Dedifferentiated amniotic fluid mesenchymal stem cell (primary cell): ENCODE data around the gene CAMKV.
A peak's percentile ranks its signal among the peaks of the same experiment; 100 is the strongest.
"Not testable (repeated sequence)": the region's sequence is repeated elsewhere in the genome, so short reads cannot be mapped to it uniquely, and the experiment has no call there.

ENCODE experiments used
- DNase-seq: peaks from one replicate; pipeline ENCODE4 v3.0.0-alpha.2; 2016; ENCODE audit errors: extremely low spot score

CAMKV gene, protein sequence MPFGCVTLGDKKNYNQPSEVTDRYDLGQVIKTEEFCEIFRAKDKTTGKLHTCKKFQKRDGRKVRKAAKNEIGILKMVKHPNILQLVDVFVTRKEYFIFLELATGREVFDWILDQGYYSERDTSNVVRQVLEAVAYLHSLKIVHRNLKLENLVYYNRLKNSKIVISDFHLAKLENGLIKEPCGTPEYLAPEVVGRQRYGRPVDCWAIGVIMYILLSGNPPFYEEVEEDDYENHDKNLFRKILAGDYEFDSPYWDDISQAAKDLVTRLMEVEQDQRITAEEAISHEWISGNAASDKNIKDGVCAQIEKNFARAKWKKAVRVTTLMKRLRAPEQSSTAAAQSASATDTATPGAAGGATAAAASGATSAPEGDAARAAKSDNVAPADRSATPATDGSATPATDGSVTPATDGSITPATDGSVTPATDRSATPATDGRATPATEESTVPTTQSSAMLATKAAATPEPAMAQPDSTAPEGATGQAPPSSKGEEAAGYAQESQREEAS

DNA sequence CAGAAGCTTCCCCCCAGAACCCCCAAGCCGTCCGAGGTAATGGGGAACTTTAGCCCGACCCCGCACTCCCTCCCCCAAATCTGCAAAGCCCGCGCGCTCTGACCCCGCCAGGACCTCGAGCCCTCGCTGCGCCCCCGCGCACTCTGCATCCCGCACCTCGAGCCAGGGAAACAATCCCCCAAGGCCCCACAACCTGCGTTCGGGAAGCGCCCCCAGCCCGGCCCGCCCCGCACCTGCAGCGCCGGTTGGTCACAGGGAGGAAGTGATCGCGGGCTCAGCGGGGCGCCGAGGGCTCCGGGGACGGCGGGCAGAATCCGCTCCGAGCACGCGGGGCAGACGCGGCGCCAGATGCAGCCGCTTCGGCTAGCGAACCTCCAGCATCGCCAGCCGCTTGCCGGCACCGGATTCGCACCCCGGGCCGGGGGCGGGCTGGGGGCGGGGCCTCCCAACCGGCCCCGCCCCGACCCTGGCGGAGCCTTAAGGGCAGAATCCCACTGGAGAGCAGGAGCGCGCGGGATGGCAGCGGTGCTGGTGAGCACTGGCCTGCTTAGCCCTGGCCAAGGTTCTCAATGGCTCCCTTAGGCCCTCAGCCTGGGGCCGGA lies at the start of gene CAMKV:
Gene CAMKV, minus strand, starts transcription at position 382 of the 602 bp plus-strand sequence. CDS start 7,518 bp downstream, outside the sequence.
- DNase-seq, result no peak

DNA sequence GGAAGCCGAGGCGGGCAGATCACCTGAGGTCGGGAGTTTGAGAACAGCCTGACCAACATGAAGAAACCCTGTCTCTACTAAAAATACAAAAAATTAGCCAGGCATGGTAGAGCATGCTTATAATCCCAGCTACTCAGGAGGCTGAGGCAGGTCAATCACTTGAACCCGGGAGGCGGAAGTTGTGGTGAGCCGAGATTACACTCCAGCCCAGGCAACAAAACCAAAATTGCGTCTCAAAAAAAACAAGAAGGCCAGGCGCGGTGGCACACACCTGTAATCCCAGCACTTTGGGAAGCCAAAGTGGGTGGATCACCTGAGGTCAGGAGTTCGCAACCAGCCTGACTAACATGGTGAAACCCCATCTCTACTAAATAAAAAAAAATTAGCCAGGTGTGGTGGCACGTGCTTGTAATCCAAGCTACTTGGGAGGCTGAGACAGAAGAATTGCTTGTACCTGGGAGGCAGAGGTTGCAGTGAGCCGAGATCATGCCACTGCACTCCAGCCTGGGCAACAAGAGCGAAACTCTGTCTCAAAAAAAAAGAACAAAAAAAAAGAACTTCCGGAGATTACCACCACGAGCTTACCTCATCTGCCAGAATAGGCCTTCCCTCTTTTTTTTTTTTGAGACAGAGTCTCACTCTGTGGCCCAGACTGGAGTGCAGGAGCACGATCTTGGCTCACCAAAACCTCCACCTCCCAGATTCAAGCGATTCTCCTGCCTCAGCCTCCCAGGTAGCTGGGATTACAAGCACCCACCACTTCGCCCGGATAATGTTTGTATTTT lies 48.3 kb upstream of the CAMKV start:
- not testable (repeated sequence) for DNase-seq

DNA sequence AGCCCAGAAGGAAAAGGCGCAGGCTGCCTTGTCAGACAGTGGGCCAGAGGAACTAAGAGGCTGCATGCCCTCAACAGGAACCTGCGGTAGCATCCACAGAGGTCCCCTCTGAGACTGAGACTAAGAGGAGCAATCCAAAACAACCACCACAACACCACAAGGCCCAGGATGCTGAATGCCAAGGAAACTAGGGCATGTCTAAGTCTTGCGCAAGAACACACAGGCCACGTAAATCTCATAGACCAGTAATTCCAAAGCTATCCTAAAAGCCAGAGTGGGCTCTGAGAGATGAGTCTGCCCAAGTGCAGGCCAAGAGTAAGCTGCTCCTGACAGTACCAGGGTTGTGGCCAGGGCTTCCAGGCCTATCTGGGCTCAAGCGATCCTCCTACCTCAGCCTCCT lies 47.0 kb upstream of the CAMKV start:
- DNase-seq, result no peak

DNA sequence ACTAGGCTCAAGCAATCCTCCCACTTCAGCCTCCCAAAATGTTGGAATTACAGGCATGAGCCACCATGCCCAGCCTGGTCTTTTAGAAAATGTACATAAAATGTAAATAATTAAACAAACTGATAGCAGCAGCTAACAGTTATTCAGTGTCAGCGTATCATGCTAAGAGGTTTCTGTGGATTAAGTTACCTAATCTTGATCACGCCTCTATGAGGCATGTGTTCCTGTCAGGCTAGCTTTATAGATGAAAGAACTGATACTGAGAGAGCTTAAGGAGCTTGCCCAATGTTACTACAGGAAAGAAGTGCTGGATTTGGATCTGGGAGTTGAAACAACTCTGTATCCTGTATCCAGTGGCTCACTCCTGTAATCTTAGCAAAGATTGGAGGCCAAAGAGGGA lies 45.2 kb upstream of the CAMKV start:
- no peak for DNase-seq

DNA sequence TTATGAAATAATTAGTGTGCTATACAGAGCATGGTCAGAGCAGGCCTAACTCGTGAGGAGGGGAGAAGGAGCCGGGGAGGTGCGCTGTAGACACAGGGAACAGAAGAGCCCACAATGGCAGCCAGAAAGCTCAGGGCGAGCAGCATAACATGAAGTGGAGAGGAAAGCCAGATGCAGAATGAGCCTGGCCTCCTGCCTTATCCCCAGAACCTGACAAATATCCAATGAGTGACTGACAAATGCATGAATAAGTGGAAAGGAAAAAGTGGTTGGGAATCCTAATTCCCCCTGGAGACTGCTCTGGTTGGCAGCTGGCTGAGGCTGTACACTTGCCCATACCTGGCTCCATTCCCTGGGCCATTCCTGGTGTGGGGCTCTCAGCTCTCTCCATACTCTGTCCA lies 43.2 kb upstream of the CAMKV start:
- DNase-seq, result no peak

DNA sequence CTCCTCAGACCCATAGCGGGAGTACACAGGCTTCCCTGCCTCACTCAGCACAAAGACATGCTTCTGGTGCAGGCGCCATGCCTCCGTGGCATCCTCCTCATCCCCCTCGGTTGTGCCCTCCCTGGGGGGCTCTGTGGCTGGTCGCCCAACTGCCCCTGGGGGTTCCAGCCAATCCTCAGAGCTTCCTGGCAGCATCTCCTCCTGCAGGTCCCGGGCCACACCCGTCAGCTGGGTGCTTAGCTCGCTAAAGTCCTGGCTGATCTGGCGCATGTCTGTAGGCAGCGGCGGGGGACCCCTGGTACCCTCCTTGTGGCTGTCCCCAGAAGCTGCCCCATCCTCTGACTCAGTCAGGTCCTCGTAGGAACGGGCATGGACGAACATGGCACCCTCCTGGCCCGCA lies 41.9 kb upstream of the CAMKV start:
- DNase-seq, result no peak

DNA sequence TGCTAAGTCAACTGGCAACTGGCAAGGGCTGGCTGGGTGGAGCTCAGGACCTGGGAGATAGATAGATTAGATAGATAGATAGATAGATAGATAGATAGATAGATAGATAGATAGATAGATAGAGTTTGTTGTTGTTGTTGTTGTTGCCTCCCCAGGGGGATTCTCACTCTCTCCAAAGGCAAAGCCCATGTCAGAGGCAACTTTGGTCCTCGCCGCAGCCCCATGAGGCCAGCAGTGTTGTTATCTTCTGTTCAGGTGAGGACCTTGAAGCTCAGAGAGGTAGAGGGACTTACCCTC lies 41.4 kb upstream of the CAMKV start:
- no peak for DNase-seq

DNA sequence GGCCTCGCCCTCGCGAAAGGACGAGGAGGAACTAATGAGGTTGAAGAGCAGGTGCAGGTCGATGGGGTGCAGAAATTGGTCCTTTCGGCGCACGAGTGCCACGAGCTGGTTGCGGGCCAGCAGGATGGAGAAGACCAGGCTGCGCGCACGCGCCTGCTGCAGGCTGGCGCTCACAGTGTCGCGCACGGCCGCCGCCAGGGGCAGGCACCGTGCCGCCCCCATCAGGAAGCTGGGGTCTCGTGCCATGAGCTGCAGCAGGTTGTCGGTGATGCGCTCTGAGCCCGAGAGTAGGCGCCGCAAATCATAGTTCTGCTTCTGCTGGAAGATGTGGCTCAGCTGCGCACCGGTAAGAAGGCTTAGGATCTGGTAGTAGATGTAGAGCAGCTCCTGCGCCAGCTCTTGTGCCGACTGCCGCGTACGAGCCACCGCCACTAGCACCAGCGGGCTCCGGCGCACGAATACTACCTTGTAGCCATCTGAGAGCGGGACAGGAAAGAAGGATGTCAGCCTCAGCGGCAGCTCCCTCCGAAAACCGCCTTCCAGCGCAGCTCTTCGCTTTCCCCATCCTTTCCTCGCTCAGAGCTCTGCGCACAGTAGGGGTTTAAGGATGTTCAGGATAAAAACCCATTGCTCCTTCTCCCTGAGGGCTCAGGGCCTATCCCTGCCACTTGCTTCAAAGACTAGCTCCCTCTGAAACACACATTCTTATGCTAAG lies 40.9 kb upstream of the CAMKV start:
- DNase-seq, result no peak

DNA sequence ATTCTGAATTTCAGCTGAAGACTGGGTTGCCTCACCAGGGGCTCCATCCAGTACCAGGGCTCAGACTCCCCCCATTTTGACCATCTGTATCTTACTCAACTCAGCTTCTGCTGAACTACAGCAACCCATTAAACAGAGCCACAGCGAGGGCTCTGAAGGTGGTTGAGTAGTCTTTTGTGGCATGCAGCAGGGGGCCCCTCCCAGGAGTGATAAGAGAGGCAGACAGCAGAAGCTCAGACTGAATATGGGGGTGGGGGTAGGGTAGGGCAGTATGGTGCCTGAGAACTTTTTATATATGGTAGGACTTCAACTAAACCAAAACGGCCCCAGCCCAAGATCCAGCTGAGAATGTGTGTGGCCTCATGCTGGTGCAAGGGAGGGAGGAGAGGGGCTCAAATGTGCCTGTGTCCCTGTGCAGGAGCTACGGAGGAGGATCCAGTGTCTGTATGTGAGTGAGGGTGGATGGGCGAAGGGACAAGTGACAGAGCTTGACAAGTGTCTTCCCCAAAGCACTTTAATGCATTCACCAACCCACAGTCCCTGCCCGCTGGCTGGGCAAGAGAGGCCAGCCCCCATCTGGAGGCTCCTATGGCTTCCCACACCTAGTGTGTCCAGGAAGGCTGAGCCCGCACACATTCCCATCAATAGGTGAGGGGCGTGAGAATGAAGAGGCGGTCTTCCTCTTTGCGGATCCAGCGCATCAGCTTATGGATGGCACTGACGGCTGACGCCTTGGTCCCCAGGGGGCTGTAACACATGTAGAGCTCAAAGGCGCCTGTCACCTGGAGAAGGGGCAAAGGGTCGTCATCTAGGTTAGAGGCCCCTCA lies 38.9 kb upstream of the CAMKV start:
- DNase-seq, result no peak

DNA sequence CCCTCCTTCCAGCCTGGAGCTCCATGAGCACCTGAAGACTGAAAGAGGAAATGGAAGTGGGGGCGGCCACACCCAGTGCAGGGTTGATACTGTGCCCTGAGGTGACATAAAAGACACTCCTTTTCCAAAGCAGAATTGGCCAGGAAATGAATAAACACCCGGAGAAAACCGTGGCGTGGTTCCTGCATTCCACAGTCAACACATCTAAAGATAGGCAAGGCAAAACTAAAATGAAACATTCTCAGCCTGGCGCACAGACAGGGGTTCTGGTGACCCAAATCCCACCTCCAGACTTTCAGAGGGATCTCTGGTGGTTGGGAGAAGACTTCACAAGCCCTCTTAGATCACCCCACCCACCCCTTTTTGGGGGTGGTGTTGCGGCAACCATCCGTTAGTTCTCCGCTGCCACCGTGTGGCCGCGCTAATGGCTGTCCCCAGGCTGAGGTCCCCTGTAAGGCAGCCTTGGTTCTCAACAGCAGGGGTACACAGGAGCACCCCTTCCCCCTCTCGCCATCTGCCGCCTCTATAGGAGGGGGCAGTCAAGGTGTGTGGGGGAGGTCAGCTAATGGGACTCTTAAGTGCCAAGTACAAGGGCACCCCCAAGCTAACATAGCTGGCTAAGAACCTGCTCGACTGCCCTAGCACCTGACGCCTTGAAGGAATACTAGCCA lies 36.5 kb upstream of the CAMKV start:
- DNase-seq, result peak; percentile 36

DNA sequence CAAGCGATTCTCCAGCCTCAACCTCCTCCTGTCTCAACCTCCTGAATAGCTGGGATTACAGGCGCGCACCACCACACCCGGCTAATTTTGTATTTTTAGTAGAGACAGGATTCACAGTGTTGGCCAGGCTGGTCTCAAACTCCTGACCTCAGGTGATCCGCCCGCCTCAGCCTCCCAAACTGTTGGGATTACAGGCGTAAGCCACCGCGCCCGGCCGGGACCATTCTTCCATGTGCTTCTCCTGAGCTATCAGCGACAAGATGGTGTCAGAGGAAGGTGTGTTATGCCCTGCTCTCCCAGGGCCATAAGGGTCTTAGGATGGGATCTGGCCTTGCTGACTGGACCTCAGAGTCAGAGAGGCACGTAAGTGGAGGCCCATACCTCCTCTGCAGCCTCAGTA lies 34.7 kb upstream of the CAMKV start:
- DNase-seq, result not testable (repeated sequence)

DNA sequence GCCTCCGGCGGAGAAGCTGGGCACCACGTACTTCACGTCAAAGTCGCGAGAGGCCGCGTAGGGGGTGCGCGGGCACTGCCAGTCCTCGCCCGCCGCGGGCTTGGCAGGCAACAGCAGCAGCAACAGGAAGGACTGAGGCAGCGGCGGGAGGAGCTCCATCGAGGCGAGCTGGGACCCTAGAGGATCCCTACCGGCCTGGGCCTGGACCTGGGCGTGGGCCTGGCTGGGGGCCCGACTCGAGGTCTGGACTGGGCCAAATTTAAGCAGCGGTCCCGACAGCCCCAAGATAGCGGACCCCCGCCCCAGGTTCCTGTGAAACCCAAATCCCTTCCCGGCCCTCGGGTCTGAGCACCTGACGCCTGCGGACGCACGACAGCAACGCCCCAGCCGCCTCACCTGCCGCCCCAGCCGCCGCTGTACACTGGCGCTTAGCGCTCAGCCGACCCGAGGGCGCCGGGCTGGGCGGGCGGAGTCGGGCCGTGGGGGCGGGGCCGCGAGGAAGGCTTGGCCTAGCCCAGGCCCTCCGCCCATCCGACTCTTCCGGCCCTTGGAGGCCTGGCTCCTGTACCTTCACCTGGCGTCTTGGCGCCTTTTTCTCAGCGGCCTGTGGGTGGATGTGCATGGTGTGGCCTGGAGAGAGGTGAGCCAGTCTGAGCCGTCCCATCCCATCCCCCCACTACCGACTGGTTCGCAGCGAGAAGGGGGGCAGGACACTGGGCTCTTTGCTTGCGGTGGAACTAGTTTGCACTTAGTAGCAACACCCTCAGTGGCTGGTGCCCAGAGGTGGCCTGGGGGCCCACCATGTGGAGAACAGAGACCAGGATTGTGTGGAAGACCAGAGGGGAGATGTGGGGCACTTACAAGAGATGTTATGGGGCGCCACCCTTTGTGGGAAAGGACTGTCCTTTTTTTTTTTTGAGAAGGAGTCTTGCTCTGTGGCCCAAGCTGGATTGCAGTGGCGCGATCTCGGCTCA lies 34.0 kb upstream of the CAMKV start, which contains the start of gene MST1R:
Gene MST1R, minus strand, starts transcription at position 423 of the 974 bp plus-strand sequence. Its CDS starts 264 bp downstream, at position 159.
- DNase-seq, result no peak

DNA sequence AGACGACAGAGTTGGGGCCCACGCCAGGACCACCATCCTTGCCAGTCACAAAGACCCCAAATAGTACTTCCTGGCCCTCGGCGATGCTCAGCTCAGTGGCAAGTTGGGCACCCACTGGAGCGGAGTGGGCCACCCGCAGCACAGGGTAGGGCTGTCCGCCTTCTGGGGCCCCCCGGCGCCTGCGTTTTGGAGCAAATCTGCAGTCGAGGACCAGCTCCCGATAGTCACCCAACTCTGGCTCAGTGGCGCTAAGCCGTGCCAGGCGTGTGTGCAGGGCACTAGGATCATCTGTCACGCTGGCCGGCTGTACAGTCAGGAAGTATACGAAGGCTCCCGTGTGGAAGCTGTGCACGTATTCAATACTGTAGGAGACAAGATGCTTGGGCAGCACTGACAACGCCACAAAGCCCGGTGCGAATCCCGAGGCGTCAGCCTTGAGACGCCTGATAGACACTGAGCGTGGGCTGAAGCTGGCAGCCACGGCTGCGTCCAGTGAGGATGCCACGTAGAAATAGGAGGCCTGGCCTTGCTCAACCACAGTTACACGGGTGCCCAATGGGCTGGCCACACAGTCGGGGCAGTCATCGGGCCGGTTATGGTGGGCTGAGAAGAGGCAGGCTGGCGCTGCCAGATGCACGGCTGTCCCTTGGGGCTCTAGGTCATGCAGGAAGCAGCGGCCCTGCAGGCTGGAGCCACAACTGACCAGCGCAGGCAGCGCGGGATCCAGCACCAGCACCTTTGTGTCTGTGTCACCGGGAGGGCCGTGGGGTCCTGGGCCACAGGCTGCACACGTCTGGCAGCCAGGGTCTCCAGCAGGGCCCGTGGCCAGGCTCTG lies 33.0 kb upstream of the CAMKV start:
- DNase-seq, result no peak

DNA sequence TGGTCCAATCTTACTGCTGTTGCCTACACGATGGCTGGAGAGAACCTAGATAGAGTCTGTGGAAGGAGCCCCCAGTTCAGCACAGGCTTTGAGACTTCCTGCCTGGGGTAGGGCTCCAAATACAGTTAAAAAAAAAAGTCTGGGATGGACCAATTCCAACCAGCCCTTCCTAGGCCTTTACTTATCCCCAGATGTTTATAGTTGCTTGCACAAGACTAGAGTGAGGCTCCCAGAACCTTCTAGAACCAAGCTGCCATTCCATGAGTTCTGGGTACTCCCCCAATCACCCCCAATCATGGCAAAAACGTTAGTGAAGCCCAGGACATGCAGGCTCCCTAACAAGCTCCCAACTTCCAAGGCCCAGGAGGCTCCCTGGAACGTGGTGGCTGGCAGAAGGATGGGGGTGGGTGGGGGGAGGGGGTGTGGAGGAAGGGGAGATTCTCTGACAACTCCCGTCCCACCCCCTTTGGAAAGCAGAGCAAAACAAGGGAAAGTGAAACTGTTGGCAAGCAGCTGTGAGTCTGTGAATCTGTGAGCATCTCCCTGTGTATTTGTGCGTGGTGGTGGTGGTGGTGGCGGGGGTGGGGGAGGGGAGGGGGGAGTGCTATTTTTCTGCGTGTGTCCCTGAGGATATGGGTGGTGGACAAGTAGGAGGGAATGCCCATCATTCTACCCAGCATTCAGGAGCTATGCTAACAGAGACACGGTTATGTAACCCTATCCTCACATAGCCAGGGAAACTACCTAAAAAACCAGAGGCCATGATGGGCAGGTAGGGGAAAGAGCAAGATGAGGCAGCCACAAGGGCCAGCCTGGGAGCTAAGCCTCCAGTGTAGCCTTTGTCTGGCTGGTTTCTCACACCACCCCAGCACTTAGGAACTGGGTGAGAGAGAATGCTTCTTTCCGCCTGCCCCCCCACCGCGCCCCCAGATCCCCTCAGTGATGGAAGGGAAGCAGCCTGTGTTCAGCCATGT lies 31.9 kb upstream of the CAMKV start:
- DNase-seq, result no peak

DNA sequence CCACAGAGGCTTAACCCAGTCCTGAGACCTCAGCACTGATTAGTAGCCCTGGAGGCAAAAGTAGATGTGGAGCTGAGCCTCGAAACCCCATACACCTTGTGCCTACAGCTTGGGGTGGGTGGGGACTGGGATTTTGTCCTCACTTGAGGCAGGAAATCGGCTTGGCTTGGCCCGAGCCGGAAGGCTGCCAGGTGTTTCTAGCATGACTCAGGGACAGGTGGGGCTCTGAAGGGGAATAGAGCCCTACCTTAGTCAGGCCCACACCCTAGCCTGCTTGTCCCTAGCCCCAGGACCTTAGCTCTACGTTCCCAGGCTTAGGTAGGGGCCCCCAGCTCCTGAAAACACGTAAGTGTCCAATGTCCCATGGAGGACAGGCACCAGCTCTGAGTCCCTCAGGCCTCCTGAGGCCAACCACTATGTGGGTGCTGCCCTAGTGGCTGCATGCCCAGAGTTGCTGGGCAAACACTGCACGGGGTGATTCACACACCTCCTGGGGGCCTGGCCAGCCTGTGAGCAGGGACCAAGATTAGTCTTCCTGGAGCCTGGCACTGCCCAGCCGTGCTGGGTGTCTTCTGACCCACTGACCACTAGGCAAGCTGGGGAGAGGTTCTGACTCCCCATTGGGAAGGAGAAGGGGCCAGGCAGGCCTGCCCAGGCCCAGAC lies 30.9 kb upstream of the CAMKV start:
- peak; percentile 24 for DNase-seq

DNA sequence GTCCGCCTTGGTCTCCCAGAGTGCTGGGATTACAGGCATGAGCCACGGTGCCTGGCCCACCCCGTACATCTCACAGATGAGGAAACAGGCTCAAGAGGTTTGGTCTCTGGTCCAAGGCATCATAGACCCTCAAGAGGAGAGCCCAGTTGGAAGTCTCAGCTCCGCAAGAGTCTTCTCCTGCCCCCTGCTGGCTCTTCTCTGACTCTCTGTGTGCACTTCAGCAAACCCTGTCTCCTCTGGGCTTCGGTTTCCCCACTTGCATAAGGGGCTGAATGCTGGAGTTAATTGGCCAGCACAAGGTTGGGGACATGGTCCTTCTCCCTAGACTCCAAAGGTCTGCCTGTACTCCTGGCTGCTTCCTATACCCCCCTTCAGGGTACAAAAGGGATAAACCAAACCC lies 30.1 kb upstream of the CAMKV start:
- no peak for DNase-seq

DNA sequence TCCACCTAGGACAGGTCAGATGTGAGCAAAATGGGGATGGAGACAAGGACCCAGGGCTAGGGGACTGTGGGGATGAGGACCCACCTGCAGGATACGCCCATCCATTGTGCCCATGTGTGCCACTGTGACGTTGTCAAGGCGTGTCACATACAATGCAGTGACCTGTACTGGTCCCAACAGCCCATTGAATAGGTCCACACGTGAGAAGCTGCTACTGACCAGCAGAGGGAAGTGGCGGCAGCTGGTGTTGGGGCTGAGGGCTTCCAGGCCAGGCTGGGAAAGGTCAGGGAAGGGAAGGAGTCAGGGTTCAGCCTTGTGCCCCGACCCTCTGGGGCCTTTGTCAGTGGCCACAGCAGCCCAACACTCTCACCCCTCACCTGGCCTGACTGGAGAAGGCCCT lies 29.3 kb upstream of the CAMKV start:
- DNase-seq, result no peak
